GM12878 (cell line): Measurements from ENCODE around the gene MTFR1L.

Experiments used
- ATF3 ChIP-seq: IDR thresholded peaks from 2 replicates; pipeline ENCODE4 v1.6.1; 2011; ENCODE audit warnings: low read depth, mild to moderate bottlenecking, low read length, moderate library complexity, borderline replicate concordance; ENCODE audit errors: extremely low read depth
- CEBPZ ChIP-seq: fragments of 150-350 bp; IDR thresholded peaks from 2 replicates; pipeline ENCODE4 v1.6.1; 2016; ENCODE audit warnings: low read depth, low read length
- CTCF ChIP-seq, 3 experiments: IDR thresholded peaks in 2 of 3; conservative IDR thresholded peaks in 1 of 3; 2 replicates each; pipeline ENCODE4 v1.5.1; 2011; ENCODE audit warnings: low read depth in 3 of 3, low read length in 3 of 3, mild to moderate bottlenecking in 3 of 3, control low read depth in 2 of 3, moderate library complexity in 2 of 3, inconsistent platforms in 1 of 3, mixed read lengths in 1 of 3; ENCODE audit not compliant: control insufficient read depth in 2 of 3, insufficient read depth in 1 of 3; ENCODE audit errors: extremely low read depth in 1 of 3
- EGR1 ChIP-seq, 2 experiments: IDR thresholded peaks; 1 replicate in 1 of 2; 2 replicates in 1 of 2; pipeline ENCODE4 v1.6.1; 2011 to 2012; ENCODE audit warnings: low read depth in 2 of 2, low read length in 2 of 2, borderline replicate concordance in 1 of 2, mild to moderate bottlenecking in 1 of 2, moderate library complexity in 1 of 2
- FOXK2 ChIP-seq: fragments of 450-650 bp; IDR thresholded peaks from 2 replicates; pipeline ENCODE4 v1.6.1; 2017; ENCODE audit warnings: mild to moderate bottlenecking, moderate library complexity
- MAX ChIP-seq: IDR thresholded peaks from 2 replicates; pipeline ENCODE4 v1.6.1; 2012; ENCODE audit warnings: low read depth, low read length, improper control_type of control experiment
- MYC ChIP-seq: IDR thresholded peaks from 2 replicates; pipeline ENCODE4 v1.6.1; 2011; ENCODE audit warnings: mild to moderate bottlenecking, low read length, moderate library complexity, inconsistent platforms; ENCODE audit not compliant: insufficient read depth, insufficient replicate concordance, insufficient read length, severe bottlenecking
- POLR2A ChIP-seq: IDR thresholded peaks from 2 replicates; pipeline ENCODE4 v1.6.1; 2011; ENCODE audit warnings: low read depth, mild to moderate bottlenecking, low read length
- RCOR1 ChIP-seq: conservative IDR thresholded peaks from 2 replicates; pipeline ENCODE4 v1.6.1; 2012; ENCODE audit warnings: low read depth, low read length, improper control_type of control experiment
- SIX5 ChIP-seq: IDR thresholded peaks from 2 replicates; pipeline ENCODE4 v1.6.1; 2011; ENCODE audit warnings: mild to moderate bottlenecking, low read depth, low read length, moderate library complexity; ENCODE audit not compliant: severe bottlenecking
- SP1 ChIP-seq: IDR thresholded peaks from one replicate; pipeline ENCODE4 v1.6.1; 2011; ENCODE audit warnings: low read depth, low read length
- TARDBP ChIP-seq: IDR thresholded peaks from 2 replicates; pipeline ENCODE4 v1.6.1; 2016; ENCODE audit warnings: borderline replicate concordance
- ZNF274 ChIP-seq: IDR thresholded peaks from one replicate; pipeline ENCODE4 v1.8.0; 2011; ENCODE audit not compliant: insufficient read length, insufficient read depth
- ZNF384 ChIP-seq: IDR thresholded peaks from 2 replicates; pipeline ENCODE4 v1.6.1; 2012; ENCODE audit warnings: low read depth, mild to moderate bottlenecking, low read length, improper control_type of control experiment, borderline replicate concordance

GRCh38 chr1:25828491-25828890, 8.7 kb downstream of the MTFR1L start:
- TF ChIP-seq SP1 (no peak), CTCF (IDR thresholded peaks at IDR 0.05 in 2 of 3, conservative IDR thresholded peaks at IDR 0.05 in 1 of 3; ENCODE audit: control insufficient read depth in 2 of 3, extremely low read depth in 1 of 3, insufficient read depth in 1 of 3, low read depth in 3 of 3, low read length in 3 of 3) (no peak), SIX5 (no peak), TARDBP (no peak), RCOR1 (no peak), ATF3 (no peak), MAX (no peak), FOXK2 (no peak), CEBPZ (no peak), ZNF274 (no peak), EGR1 (IDR thresholded peaks at IDR 0.05; ENCODE audit: borderline replicate concordance in 1 of 2, low read depth in 2 of 2, low read length in 2 of 2) (no peak), POLR2A (no peak), ZNF384 (no peak), MYC (no peak)
